Fibroblast of lung (primary cell): ENCODE data around the gene UQCRHL. TPM values are rescaled to one million over a fixed set of nuclear protein-coding genes. Genes with fewer than 3 reads are reported as not detected.

Source experiments
- DNase-seq, 2 donors: peaks; one replicate each; pipeline versions ENCODE4 v3.0.0 to v3.0.0-alpha.2; 2010; ENCODE audit warnings: low read depth in 2 of 2
- H2AFZ ChIP-seq: 2 replicates; pipeline ENCODE4 v1.5.1; 2012; ENCODE audit warnings: low read length, control low read depth, inconsistent platforms
- H3K27ac ChIP-seq: 2 replicates; pipeline ENCODE4 v1.5.1; 2011; ENCODE audit warnings: low read length, control low read depth; ENCODE audit not compliant: insufficient read depth
- H3K27me3 ChIP-seq: 2 replicates; pipeline ENCODE4 v1.5.1; 2011; ENCODE audit warnings: mild to moderate bottlenecking, low read length; ENCODE audit not compliant: control insufficient read depth, insufficient read depth
- H3K36me3 ChIP-seq: 2 replicates; pipeline ENCODE4 v1.5.1; 2011; ENCODE audit warnings: low read length; ENCODE audit not compliant: control insufficient read depth, insufficient read depth
- H3K4me1 ChIP-seq: 2 replicates; pipeline ENCODE4 v1.5.1; 2011; ENCODE audit warnings: low read length; ENCODE audit not compliant: control insufficient read depth, insufficient read depth; ENCODE audit errors: extremely low read depth
- H3K4me2 ChIP-seq: 2 replicates; pipeline ENCODE4 v1.5.1; 2011; ENCODE audit warnings: low read length, control low read depth; ENCODE audit not compliant: insufficient read depth; ENCODE audit errors: extremely low read depth
- H3K4me3 ChIP-seq, 4 experiments: fragments of 200-600 bp in 1 of 4; sonication (generic) in 1 of 4; replicated peaks in 1 of 4; 2 replicates each; pipeline ENCODE4 v1.5.1; 2011 to 2016; ENCODE audit warnings: low read length in 4 of 4, low read depth in 3 of 4, mild to moderate bottlenecking in 3 of 4, control low read depth in 2 of 4, inconsistent platforms in 1 of 4, mixed read lengths in 1 of 4; ENCODE audit not compliant: insufficient read depth in 1 of 4; ENCODE audit errors: control extremely low read depth in 1 of 4
- H3K79me2 ChIP-seq: 2 replicates; pipeline ENCODE4 v1.5.1; 2012; ENCODE audit warnings: mild to moderate bottlenecking, low read length, inconsistent platforms; ENCODE audit not compliant: control insufficient read depth, insufficient read depth
- H3K9ac ChIP-seq: 2 replicates; pipeline ENCODE4 v1.5.1; 2011; ENCODE audit warnings: mild to moderate bottlenecking, low read length, control low read depth; ENCODE audit not compliant: insufficient read depth
- H3K9me3 ChIP-seq: 2 replicates; pipeline ENCODE4 v1.5.1; 2012; ENCODE audit warnings: low read depth, low read length; ENCODE audit not compliant: control insufficient read depth, insufficient read depth
- H4K20me1 ChIP-seq: 2 replicates; pipeline ENCODE4 v1.5.1; 2011; ENCODE audit warnings: low read length; ENCODE audit not compliant: control insufficient read depth, insufficient read depth; ENCODE audit errors: extremely low read depth
- CTCF ChIP-seq, 2 donors: IDR thresholded peaks in 1 of 2; conservative IDR thresholded peaks in 1 of 2; 1 replicate in 1 of 2; 2 replicates in 1 of 2; pipeline ENCODE4 v1.5.1; 2011 to 2012; ENCODE audit warnings: low read length in 2 of 2, control low read depth in 1 of 2, inconsistent platforms in 1 of 2, low read depth in 1 of 2, mild to moderate bottlenecking in 1 of 2
- EZH2 ChIP-seq: IDR thresholded peaks from 2 replicates; pipeline ENCODE4 v1.5.1; 2012; ENCODE audit warnings: low read length, control low read depth, mild to moderate bottlenecking; ENCODE audit errors: missing control alignments
- polyA plus RNA-seq, 2 donors: library from polyadenylated mRNA; depleted of rRNA in 1 of 2; stranded (reverse) in 1 of 2; unstranded in 1 of 2; fragments of >200 nt; gene quantifications; 2 replicates each; pipeline ENCODE4 v1.2.1, GENCODE V29; 2011 to 2012; ENCODE audit warnings: missing spikeins in 1 of 2
- total RNA-seq: library from RNA; depleted of rRNA; stranded (reverse); fragments of >200 nt; gene quantifications from 2 replicates; pipeline ENCODE4 v1.2.1, GENCODE V29; 2014

Gene UQCRHL
- total and polyA plus RNA-seq, 2 donors (not counting 1 experiment from before 2014, with no cell fraction given): 1.3 to 7.8 TPM

- Histone ChIP-seq H3K36me3 (peaks cover 9% of the 10 kb centered on the region), H3K27ac (no peak overlapping the region), H3K4me2 (no peak overlapping the region), H3K27me3 (no peaks in the 10 kb centered on the region), H4K20me1 (no peaks in the 10 kb centered on the region), H3K9ac (no peak overlapping the region), H3K4me1 (no peaks in the 10 kb centered on the region), H3K79me2 (no peaks in the 10 kb centered on the region), H2AFZ (no peak overlapping the region), H3K9me3 (no peaks in the 10 kb centered on the region), H3K4me3 (no peak overlapping the region)
- DNase-seq: no peak
- TF ChIP-seq CTCF (conservative IDR thresholded peaks at IDR 0.05 in 1 of 2, IDR thresholded peaks at IDR 0.05 in 1 of 2; ENCODE audit: low read depth in 1 of 2, low read length in 2 of 2) (no peak), EZH2 (no peak)
Observed at GRCh38 chr1:15770313-15770962, 37.0 kb downstream of the UQCRHL start.

- DNase-seq: no peak
- Histone ChIP-seq H3K4me2 (no peak overlapping the region), H3K79me2 (peaks cover 2% of the 10 kb centered on the region), H4K20me1 (no peaks in the 10 kb centered on the region), H3K4me3 (no peak overlapping the region), H2AFZ (no peak overlapping the region), H3K4me1 (no peaks in the 10 kb centered on the region), H3K36me3 (peaks cover 11% of the 10 kb centered on the region), H3K9me3 (no peaks in the 10 kb centered on the region), H3K27me3 (no peaks in the 10 kb centered on the region), H3K9ac (no peak overlapping the region), H3K27ac (no peak overlapping the region)
- TF ChIP-seq CTCF (conservative IDR thresholded peaks at IDR 0.05 in 1 of 2, IDR thresholded peaks at IDR 0.05 in 1 of 2; ENCODE audit: low read depth in 1 of 2, low read length in 2 of 2): no peak
- TF ChIP-seq EZH2: no peak
Observed at GRCh38 chr1:15768388-15768787, 39.1 kb downstream of the UQCRHL start.

- no peak for DNase-seq
- no peak for TF ChIP-seq CTCF (conservative IDR thresholded peaks at IDR 0.05 in 1 of 2, IDR thresholded peaks at IDR 0.05 in 1 of 2; ENCODE audit: low read depth in 1 of 2, low read length in 2 of 2)
- TF ChIP-seq EZH2: no peak
- Histone ChIP-seq H3K4me2 (no peak overlapping the region), H3K27me3 (no peaks in the 10 kb centered on the region), H3K79me2 (peaks cover 2% of the 10 kb centered on the region), H3K27ac (no peak overlapping the region), H3K9ac (no peak overlapping the region), H3K4me1 (no peaks in the 10 kb centered on the region), H2AFZ (no peak overlapping the region), H3K9me3 (no peaks in the 10 kb centered on the region), H4K20me1 (no peaks in the 10 kb centered on the region), H3K36me3 (peaks cover 11% of the 10 kb centered on the region), H3K4me3 (no peak overlapping the region)
Observed at GRCh38 chr1:15767941-15768340, 39.5 kb downstream of the UQCRHL start.
